ENCODE data around the gene RBM38.

The RBM38 gene

DNA sequence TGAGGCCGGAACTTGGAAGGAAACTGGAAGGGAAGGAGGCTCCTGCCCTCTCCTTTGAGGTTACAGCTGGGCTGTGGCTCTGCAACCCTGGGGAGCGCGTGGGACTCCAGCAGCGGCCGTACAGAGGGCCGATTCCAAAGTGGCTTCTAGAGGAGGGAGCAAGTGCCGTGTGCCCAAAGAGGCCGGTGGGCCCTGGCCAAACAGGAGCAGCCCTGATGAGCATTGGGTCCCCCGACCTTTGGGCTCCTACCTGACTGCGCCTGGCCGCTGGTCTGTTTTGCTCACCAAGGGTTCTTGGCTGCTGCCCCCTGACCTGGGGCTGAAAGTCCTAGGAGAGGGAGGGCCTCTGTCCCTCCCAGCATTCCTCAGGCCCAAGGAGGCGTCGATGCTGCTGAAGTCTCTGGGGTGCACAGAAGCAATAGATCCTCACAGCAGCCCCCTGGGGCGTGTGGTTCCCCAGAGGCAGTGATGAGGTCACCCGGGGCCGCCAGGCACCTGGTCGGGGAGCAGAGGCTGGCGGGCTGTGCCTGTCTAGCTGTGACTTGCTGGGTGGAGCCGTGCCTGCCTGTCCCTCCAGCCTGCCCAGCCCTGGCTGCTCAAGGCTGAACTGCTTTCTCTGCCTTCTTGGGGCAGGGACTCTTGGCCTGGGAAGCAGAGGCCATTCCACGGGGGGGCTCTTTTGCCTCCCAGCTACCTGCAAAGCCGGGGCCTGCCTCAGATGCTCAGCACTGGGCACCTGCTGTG is 9.8 kb downstream of the RBM38 start:
- TF ChIP-seq, protein P1, sequence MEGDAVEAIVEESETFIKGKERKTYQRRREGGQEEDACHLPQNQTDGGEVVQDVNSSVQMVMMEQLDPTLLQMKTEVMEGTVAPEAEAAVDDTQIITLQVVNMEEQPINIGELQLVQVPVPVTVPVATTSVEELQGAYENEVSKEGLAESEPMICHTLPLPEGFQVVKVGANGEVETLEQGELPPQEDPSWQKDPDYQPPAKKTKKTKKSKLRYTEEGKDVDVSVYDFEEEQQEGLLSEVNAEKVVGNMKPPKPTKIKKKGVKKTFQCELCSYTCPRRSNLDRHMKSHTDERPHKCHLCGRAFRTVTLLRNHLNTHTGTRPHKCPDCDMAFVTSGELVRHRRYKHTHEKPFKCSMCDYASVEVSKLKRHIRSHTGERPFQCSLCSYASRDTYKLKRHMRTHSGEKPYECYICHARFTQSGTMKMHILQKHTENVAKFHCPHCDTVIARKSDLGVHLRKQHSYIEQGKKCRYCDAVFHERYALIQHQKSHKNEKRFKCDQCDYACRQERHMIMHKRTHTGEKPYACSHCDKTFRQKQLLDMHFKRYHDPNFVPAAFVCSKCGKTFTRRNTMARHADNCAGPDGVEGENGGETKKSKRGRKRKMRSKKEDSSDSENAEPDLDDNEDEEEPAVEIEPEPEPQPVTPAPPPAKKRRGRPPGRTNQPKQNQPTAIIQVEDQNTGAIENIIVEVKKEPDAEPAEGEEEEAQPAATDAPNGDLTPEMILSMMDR (IDR thresholded peaks at IDR 0.05), result no peak
- TF ChIP-seq ZFX (IDR thresholded peaks at IDR 0.05; ENCODE audit: borderline replicate concordance), result no peak
- no peak overlapping the region for H3K27ac ChIP-seq

DNA sequence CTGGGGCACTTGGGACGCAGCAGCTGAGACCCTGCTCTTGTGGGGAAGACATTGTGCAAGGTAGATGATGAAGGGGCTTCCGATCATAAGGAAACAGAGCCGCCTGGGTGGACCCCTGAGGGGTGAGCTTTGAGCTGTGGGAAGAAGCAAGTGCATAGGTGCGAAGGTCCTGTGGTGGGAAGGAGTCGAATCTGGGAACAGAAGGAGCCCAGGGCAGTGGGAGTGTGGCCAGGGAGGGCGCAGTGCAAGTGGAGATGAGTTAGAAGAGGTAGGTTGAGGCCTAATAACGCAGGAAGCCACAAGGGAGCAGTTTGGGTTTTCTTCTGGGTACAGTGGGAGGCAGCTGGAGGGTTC is 10.3 kb downstream of the RBM38 start:
- H3K27ac ChIP-seq, result no peak overlapping the region
- TF ChIP-seq, protein P1 (IDR thresholded peaks at IDR 0.05), result no peak
- no peak for TF ChIP-seq ZFX (IDR thresholded peaks at IDR 0.05; ENCODE audit: borderline replicate concordance)

DNA sequence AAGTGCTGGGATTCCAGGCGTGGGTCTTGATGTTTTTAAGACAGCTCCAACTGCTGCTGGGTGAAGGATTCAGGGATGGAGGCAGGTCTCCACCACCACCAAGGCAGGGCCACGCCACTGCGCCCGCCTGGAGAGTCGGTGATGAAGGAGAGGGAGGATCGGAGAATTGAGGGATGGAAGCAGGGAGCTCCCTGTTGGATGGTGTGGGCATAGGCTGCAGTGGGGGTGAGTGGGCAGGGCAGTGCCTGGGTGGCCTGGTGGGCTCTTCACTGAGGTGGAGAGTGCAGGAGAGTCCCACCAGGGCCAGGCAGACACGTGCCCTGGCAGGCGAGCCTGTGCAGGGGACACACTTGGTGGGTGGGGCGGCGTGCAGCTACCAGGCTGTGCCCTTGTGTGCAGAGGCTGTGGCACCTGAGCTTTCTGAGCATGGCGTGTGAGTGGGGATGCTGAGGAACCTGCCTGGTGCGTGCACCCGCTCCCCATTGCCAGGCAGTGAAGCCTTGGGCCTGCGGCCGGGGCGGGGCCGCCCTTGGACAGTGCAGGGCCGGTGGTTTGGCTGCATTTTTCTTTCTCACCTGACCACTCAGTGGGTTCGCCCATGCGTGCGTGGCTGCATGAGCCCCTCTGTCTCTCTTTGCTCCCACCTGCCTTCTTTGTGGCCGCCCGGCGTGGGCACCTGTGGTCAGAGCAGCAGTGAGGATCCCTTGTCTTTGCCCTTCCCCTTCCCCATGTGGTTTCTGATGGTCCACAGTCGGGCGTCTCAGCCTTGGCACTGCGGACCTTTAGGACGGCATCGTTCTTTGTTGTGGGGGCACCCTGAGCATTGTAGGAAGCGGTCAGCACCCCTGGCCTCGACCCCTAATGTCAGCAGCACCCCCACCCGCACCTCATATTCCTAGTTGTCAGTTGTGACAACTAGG is 11.3 kb downstream of the RBM38 start:
- no peak overlapping the region for H3K27ac ChIP-seq
- TF ChIP-seq, protein P1 (IDR thresholded peaks at IDR 0.05), result no peak
- TF ChIP-seq ZFX (IDR thresholded peaks at IDR 0.05; ENCODE audit: borderline replicate concordance), result no peak

DNA sequence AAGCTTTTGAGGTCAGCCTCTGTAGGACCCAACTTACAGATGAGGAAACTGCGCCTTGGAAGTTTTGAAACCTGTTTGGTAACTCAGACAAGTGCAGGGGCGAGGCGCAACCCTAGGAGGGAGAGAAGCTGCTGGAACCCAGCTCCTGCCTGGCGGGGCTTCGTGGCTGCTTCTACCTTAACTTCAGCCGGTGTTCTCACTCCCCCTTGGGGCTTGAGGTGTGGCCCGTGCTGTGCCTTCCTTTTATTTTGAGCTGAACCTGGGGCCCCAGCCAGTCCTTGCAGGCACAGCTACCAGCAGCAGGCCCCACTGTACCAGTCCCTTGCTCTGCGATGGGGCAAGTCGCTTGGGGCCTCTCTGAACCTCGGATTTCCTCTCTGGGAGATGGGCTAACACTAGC is 12.0 kb downstream of the RBM38 start:
- no peak for TF ChIP-seq ZFX (IDR thresholded peaks at IDR 0.05; ENCODE audit: borderline replicate concordance)
- H3K27ac ChIP-seq, result no peak overlapping the region

DNA sequence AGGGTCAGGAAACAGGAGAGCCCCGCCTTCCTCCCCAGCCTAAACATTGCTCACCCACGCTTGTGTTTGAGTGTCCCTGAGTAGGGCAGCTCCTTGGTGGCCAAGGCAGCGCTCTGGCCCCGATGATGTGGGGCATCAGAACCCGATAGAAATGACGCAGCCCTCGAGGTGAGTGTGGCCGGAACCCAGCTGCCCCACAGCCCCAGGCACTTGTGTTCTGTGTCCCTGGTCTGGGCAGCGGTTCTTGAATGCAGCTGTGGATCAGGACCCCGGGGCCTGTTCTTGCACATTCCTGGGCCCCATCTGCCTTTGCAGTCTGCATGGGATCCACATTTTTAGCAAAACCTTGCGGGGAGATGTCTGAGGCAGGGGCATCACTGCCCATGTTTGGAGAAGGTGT is 12.8 kb downstream of the RBM38 start:
- no peak overlapping the region for H3K27ac ChIP-seq
- no peak for TF ChIP-seq ZFX (IDR thresholded peaks at IDR 0.05; ENCODE audit: borderline replicate concordance)
- TF ChIP-seq, protein P1 (IDR thresholded peaks at IDR 0.05), result no peak

DNA sequence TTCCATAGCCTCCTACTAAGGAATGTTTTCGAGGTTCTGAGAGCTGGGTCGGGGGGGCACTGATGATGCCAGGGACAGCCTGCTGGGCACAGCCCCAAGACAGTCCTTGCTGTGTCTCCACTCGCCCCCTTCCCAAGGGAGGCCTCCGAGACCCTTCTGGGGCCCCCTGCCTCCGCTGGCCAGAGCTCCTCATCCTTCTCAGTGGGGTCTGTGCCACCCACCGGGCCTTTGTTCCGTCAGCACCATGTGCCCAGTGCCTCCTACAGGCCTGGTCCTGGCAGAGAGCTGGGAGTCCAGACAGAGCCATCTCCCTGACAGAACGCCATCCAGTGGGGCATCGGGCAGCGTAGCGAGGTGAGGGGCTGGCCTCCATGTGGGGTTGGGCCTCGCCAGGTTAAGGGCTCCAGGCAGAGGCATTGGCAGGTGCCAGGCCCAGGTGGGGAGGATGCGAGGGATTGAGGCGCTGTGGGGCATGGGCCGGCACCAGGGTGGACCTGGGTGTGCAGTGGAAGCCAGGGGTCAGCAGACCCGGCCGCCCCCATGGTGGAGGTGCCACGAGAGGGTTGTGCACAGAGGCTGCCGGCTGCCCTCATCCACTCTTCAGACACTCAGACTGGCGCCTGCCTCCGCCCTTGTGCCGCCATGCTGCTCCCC is 13.3 kb downstream of the RBM38 start:
- TF ChIP-seq ZFX (IDR thresholded peaks at IDR 0.05; ENCODE audit: borderline replicate concordance), result no peak
- TF ChIP-seq, protein P1 (IDR thresholded peaks at IDR 0.05), result no peak
- H3K27ac ChIP-seq, result no peak overlapping the region

DNA sequence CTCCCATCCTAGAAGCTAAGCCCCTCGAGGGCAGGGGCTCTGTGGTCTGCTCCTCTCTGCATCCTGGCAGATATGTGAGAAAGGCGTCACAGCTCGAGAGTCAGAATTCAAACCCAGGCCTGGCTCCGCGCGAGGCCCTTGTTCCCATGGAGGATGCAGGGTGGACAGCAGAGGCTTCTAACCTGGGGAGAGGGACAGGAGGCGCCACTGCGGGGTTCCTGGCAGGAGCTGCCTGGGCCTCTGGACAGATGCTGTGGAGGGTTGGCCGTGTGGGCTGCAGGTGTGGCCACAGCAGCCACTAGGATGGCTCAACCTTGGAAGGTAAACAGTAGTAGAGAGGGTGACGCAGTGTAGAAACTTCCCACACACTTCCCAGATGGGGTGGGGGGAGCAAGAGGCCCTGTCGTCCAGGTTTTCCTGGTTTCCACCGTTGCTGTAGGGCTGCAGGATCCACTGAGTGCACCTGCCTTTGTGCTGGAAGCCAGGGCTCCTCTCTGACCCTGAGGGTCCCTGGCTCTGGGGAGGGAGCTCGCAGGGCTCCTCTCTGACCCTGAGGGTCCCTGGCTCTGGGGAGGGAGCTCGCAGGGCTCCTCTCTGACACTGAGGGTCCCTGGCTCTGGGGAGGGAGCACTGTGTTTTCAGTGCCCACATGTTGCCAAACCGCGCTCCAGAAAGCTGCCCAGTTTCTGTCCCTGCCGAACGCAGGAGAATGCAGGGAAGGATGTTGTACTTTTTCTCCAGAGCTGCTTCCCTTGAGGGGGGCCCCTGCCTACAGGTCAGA is 14.2 kb downstream of the RBM38 start:
- TF ChIP-seq, protein P1 (IDR thresholded peaks at IDR 0.05), result no peak
- no peak for TF ChIP-seq ZFX (IDR thresholded peaks at IDR 0.05; ENCODE audit: borderline replicate concordance)
- no peak overlapping the region for H3K27ac ChIP-seq

All from 22Rv1 (cell line).